ENCODE measurements around the gene ZNF185. TPM values are rescaled to one million over a fixed set of nuclear protein-coding genes. Genes with fewer than 3 reads are reported as not detected.

The ZNF185 gene
- total RNA-seq, 1 donor from 2014 or later = 14.8 TPM

GRCh38 chrX:152899874-152900719 is 2.2 kb downstream of the ZNF185 start:
- Mint-ChIP-seq H3K4me1 (peaks cover 17% of the 10 kb centered on the region), H3K36me3 (peaks cover 2% of the 10 kb centered on the region), H3K4me3 (peak overlapping the region; percentile 35), H3K27ac (no peak overlapping the region), H3K27me3 (ENCODE audit: insufficient read depth, low read depth) (peaks cover 7% of the 10 kb centered on the region), H3K9me3 (peaks cover 23% of the 10 kb centered on the region)
- Histone ChIP-seq H3K4me2 (no peak overlapping the region), H2AFZ (replicated peaks) (no peak overlapping the region), H3K27me3 (no peaks in the 10 kb centered on the region), H3K36me3 (no peaks in the 10 kb centered on the region), H3K27ac (no peak overlapping the region), H3K4me1 (no peaks in the 10 kb centered on the region), H3K4me3 (no peak overlapping the region), H3K79me2 (ENCODE audit: low read depth) (no peaks in the 10 kb centered on the region), H3K9ac (no peak overlapping the region), H4K20me1 (ENCODE audit: low read depth) (no peaks in the 10 kb centered on the region), H3K9me3 (ENCODE audit: low read depth) (no peaks in the 10 kb centered on the region), H3F3A (ENCODE audit: low read depth) (no peaks in the 10 kb centered on the region)
- TF ChIP-seq EZH2phosphoT487 (IDR thresholded peaks at IDR 0.05) = no peak
- no peak for TF ChIP-seq CTCF (IDR thresholded peaks at IDR 0.05)
- TF ChIP-seq EZH2 (IDR thresholded peaks at IDR 0.05) = no peak
- no peak for DNase-seq (ENCODE audit: low spot score)

DNA sequence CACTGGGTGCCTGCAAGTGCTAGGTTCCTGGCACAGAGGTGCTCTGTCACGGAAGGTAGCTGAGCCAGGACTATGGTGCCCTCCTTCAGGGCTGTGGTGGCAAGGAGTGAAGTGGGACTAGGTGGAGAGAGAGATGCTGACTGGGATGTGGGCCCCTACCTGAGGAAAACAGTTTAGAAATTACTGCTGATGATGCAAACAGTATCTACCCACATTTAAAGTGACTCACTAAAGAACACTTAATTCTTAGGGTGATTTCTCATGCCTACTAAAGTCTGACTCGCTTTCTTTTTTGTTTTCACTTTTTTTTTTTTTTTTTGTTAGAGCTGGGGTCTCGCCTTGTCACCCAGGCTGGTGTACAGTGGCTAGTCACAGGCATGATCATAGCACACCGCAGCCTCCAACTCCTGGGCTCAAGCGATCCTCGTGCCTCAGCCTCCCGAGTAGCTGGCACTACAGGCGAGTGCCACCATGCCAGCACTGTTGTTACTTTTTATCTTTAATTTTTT is 3.1 kb downstream of the ZNF185 start:
- H2AFZ ChIP-seq (replicated peaks) = no peak overlapping the region
- Mint-ChIP-seq H3K36me3 (peaks cover 2% of the 10 kb centered on the region), H3K4me1 (peaks cover 17% of the 10 kb centered on the region), H3K9me3 (peaks cover 19% of the 10 kb centered on the region), H3K27me3 (ENCODE audit: insufficient read depth, low read depth) (peaks cover 7% of the 10 kb centered on the region), H3K4me3 (no peak overlapping the region), H3K27ac (no peak overlapping the region)
- H3K9me3 ChIP-seq (ENCODE audit: low read depth) = no peaks in the 10 kb centered on the region
- H3K27me3 ChIP-seq = no peaks in the 10 kb centered on the region
- no peaks in the 10 kb centered on the region for H3K79me2 ChIP-seq (ENCODE audit: low read depth)
- no peak overlapping the region for H3K9ac ChIP-seq
- no peaks in the 10 kb centered on the region for H4K20me1 ChIP-seq (ENCODE audit: low read depth)
- TF ChIP-seq CTCF (IDR thresholded peaks at IDR 0.05) = no peak
- no peak for TF ChIP-seq EZH2 (IDR thresholded peaks at IDR 0.05)
- TF ChIP-seq EZH2phosphoT487 (IDR thresholded peaks at IDR 0.05) = no peak
- no peaks in the 10 kb centered on the region for H3F3A ChIP-seq (ENCODE audit: low read depth)
- H3K36me3 ChIP-seq = no peaks in the 10 kb centered on the region
- no peak overlapping the region for H3K27ac ChIP-seq
- no peak for DNase-seq (ENCODE audit: low spot score)
- H3K4me2 ChIP-seq = no peak overlapping the region
- no peaks in the 10 kb centered on the region for H3K4me1 ChIP-seq
- no peak overlapping the region for H3K4me3 ChIP-seq

DNA sequence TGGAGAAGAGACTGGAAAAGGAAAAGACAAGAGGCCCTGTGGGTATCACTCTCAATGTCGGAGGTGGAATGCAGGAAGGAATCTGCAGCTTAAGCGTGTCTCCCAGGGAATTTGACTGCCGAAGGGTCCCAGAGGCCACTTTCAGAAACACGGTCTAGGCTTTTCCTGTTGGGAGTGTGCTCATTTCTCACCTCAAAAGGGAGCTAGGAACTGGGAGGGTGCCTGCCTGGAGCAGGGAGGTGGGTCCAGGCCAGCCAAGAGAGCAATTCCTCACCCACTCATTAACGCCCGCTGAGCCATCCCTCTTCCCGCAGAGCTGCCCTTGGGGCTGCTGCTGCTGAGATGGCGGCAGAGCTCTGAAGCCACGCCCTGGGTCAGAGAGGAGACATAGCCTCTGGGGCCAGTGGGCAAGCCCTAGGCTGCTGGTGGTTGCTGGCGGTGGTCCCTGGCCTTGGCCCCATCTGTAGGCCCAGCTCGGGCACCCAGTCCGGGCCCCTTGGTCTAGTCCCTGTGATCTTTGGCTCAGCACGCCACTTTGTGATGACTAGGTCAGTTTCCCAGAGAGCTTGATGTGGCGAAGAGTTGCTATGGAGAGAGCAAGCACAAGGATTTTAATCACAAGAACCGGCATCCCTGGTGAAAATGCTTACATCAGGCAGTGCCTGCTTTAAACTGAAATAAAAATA is 4.1 kb downstream of the ZNF185 start:
- Histone ChIP-seq H3F3A (ENCODE audit: low read depth) (no peaks in the 10 kb centered on the region), H3K9me3 (ENCODE audit: low read depth) (no peaks in the 10 kb centered on the region), H4K20me1 (ENCODE audit: low read depth) (no peaks in the 10 kb centered on the region), H3K36me3 (no peaks in the 10 kb centered on the region), H3K27ac (no peak overlapping the region), H2AFZ (replicated peaks) (no peak overlapping the region), H3K27me3 (no peaks in the 10 kb centered on the region), H3K9ac (no peak overlapping the region), H3K4me3 (no peak overlapping the region), H3K4me2 (no peak overlapping the region), H3K4me1 (no peaks in the 10 kb centered on the region), H3K79me2 (ENCODE audit: low read depth) (no peaks in the 10 kb centered on the region)
- H3K27ac Mint-ChIP-seq = no peak overlapping the region
- DNase-seq (ENCODE audit: low spot score) = peak; percentile 18
- peaks cover 4% of the 10 kb centered on the region for H3K27me3 Mint-ChIP-seq (ENCODE audit: insufficient read depth, low read depth)
- H3K36me3 Mint-ChIP-seq = no peaks in the 10 kb centered on the region
- H3K4me3 Mint-ChIP-seq = no peak overlapping the region
- no peak for TF ChIP-seq EZH2phosphoT487 (IDR thresholded peaks at IDR 0.05)
- TF ChIP-seq EZH2 (IDR thresholded peaks at IDR 0.05) = no peak
- no peak for TF ChIP-seq CTCF (IDR thresholded peaks at IDR 0.05)
- H3K9me3 Mint-ChIP-seq = peaks cover 12% of the 10 kb centered on the region
- peaks cover 17% of the 10 kb centered on the region for H3K4me1 Mint-ChIP-seq
